Adrenal gland (tissue), 5 donors: ENCODE data around the gene GLIPR1L2.

Experiments used
- CTCF ChIP-seq, 6 experiments: fragments of 450-650 bp in 4 of 6; fragments of 200-600 bp in 2 of 6; sonication (generic) in 1 of 6; IDR thresholded peaks; 1 replicate in 5 of 6; 2 replicates in 1 of 6; pipeline versions ENCODE4 v1.5.1 to v1.8.0; 2016 to 2021; ENCODE audit warnings: antibody characterized with exemption in 6 of 6, mild to moderate bottlenecking in 2 of 6, moderate library complexity in 1 of 6
- POLR2A ChIP-seq, 2 donors: fragments of 450-650 bp; IDR thresholded peaks; one replicate each; pipeline ENCODE4 v1.6.1; 2017; ENCODE audit warnings: antibody characterized with exemption in 2 of 2, mild to moderate bottlenecking in 2 of 2, moderate library complexity in 1 of 2
- donor health status: DM: no; HTN: no; CAD: no.

GRCh38 chr12:75457191-75457590 is 66.3 kb downstream of the GLIPR1L2 start:
- no peak for TF ChIP-seq POLR2A (IDR thresholded peaks at IDR 0.05)
- TF ChIP-seq CTCF (IDR thresholded peaks at IDR 0.05) = no peak
